Measurements from ENCODE around the gene ADARB1.

GRCh38 chr21:45225741-45226327 lies 151.5 kb downstream of the ADARB1 start:
- no peak for TF ChIP-seq CTCF (optimal IDR thresholded peaks at IDR 0.05 in 1 of 3, IDR thresholded peaks at IDR 0.05 in 1 of 3, conservative IDR thresholded peaks at IDR 0.05 in 1 of 3; ENCODE audit: extremely low read depth in 1 of 3, insufficient read depth in 2 of 3, low read length in 3 of 3)
- TF ChIP-seq EZH2 (IDR thresholded peaks at IDR 0.05; ENCODE audit: low read length), result no peak
